Vagina (tissue), 2 donors: Measurements from ENCODE around the gene DPF3. TPM values are rescaled to one million over a fixed set of nuclear protein-coding genes. Genes with fewer than 3 reads are reported as not detected.

Source experiments
- DNase-seq, 2 donors: peaks; one replicate each; pipeline ENCODE4 v3.0.0-alpha.2; 2017; ENCODE audit errors: extremely low spot score in 2 of 2
- H3K27ac ChIP-seq: fragments of 200-600 bp; sonication (generic); one replicate; pipeline ENCODE4 v1.5.1; 2019
- H3K27me3 ChIP-seq: fragments of 200-600 bp; sonication (generic); one replicate; pipeline ENCODE4 v1.5.1; 2019
- H3K36me3 ChIP-seq, 2 donors: fragments of 200-600 bp; sonication (generic); one replicate each; pipeline ENCODE4 v1.5.1; 2017 to 2019
- H3K4me1 ChIP-seq: fragments of 200-600 bp; sonication (generic); one replicate; pipeline ENCODE4 v1.5.1; 2019
- H3K4me3 ChIP-seq, 2 donors: fragments of 200-600 bp; sonication (generic); 1 replicate in 1 of 2; 2 replicates in 1 of 2; pipeline ENCODE4 v1.5.1; 2016 to 2019
- H3K9me3 ChIP-seq: fragments of 200-600 bp; sonication (generic); one replicate; pipeline ENCODE4 v1.5.1; 2019
- CTCF ChIP-seq, 3 experiments: fragments of 450-650 bp in 2 of 3; fragments of 200-600 bp in 1 of 3; sonication (generic) in 1 of 3; IDR thresholded peaks; one replicate each; pipeline ENCODE4 v1.5.1; 2017 to 2019; ENCODE audit warnings: antibody characterized with exemption in 3 of 3, mild to moderate bottlenecking in 2 of 3, moderate library complexity in 2 of 3
- POLR2A ChIP-seq, 2 donors: fragments of 450-650 bp; IDR thresholded peaks; one replicate each; pipeline ENCODE4 v1.6.1; 2017; ENCODE audit warnings: antibody characterized with exemption in 2 of 2, mild to moderate bottlenecking in 2 of 2, moderate library complexity in 2 of 2
- POLR2AphosphoS5 ChIP-seq, 2 donors: sonication (generic); formaldehyde crosslinking; IDR thresholded peaks; one replicate each; pipeline ENCODE4 v1.9.0; 2017; ENCODE audit warnings: antibody characterized with exemption in 2 of 2, mild to moderate bottlenecking in 2 of 2, low read depth in 1 of 2; ENCODE audit not compliant: insufficient read depth in 1 of 2
- intact Hi-C: fragments of 100-400 bp; cut with DNase I; formaldehyde crosslinking; loops from one replicate; pipeline ENCODE4 v1.15.1; 2023
- total RNA-seq: library from RNA; depleted of rRNA; stranded (reverse); fragments of >200 nt; gene quantifications from one replicate; pipeline ENCODE4 v1.2.3, GENCODE V29; 2016

The DPF3 gene
- total RNA-seq, 1 donor from 2014 or later: not detected

- H3K4me3 ChIP-seq: no peak overlapping the region
- H3K9me3 ChIP-seq: no peaks in the 10 kb centered on the region
- H3K4me1 ChIP-seq: no peaks in the 10 kb centered on the region
- no peak for TF ChIP-seq POLR2AphosphoS5 (IDR thresholded peaks at IDR 0.05; ENCODE audit: insufficient read depth in 1 of 2, low read depth in 1 of 2)
- TF ChIP-seq POLR2A (IDR thresholded peaks at IDR 0.05): no peak
- no peak for TF ChIP-seq CTCF (IDR thresholded peaks at IDR 0.05)
- no peak overlapping the region for H3K27ac ChIP-seq
- no peaks in the 10 kb centered on the region for H3K36me3 ChIP-seq
- no peaks in the 10 kb centered on the region for H3K27me3 ChIP-seq
- DNase-seq: no peak
- intact Hi-C loops: no loop called here
Measured at GRCh38 chr14:72742838-72743195, 151.1 kb downstream of the DPF3 start.

- Histone ChIP-seq H3K27me3 (no peaks in the 10 kb centered on the region), H3K9me3 (no peaks in the 10 kb centered on the region), H3K27ac (no peak overlapping the region), H3K4me1 (no peaks in the 10 kb centered on the region), H3K4me3 (no peak overlapping the region), H3K36me3 (no peaks in the 10 kb centered on the region)
- intact Hi-C loops: no loop called here
- TF ChIP-seq CTCF (IDR thresholded peaks at IDR 0.05) (no peak), POLR2AphosphoS5 (IDR thresholded peaks at IDR 0.05; ENCODE audit: insufficient read depth in 1 of 2, low read depth in 1 of 2) (no peak), POLR2A (IDR thresholded peaks at IDR 0.05) (no peak)
- peak in 1 of 2 donors; percentile 67 for DNase-seq
Measured at GRCh38 chr14:72742118-72742837, 151.6 kb downstream of the DPF3 start.

GRCh38 chr14:72741826-72742117, 152.1 kb downstream of the DPF3 start:
- H3K9me3 ChIP-seq: no peaks in the 10 kb centered on the region
- peak; percentile 81 to 92 for DNase-seq
- no peak overlapping the region for H3K4me3 ChIP-seq
- H3K4me1 ChIP-seq: no peaks in the 10 kb centered on the region
- no peak overlapping the region for H3K27ac ChIP-seq
- intact Hi-C loops: no loop called here
- H3K27me3 ChIP-seq: no peaks in the 10 kb centered on the region
- no peaks in the 10 kb centered on the region for H3K36me3 ChIP-seq
- no peak for TF ChIP-seq POLR2AphosphoS5 (IDR thresholded peaks at IDR 0.05; ENCODE audit: insufficient read depth in 1 of 2, low read depth in 1 of 2)
- TF ChIP-seq POLR2A (IDR thresholded peaks at IDR 0.05): no peak
- TF ChIP-seq CTCF (IDR thresholded peaks at IDR 0.05): no peak

- DNase-seq: peak; percentile 56 to 90
- TF ChIP-seq POLR2A (IDR thresholded peaks at IDR 0.05) (no peak), POLR2AphosphoS5 (IDR thresholded peaks at IDR 0.05; ENCODE audit: insufficient read depth in 1 of 2, low read depth in 1 of 2) (no peak), CTCF (IDR thresholded peaks at IDR 0.05) (no peak)
- Histone ChIP-seq H3K36me3 (no peaks in the 10 kb centered on the region), H3K27ac (no peak overlapping the region), H3K4me3 (no peak overlapping the region), H3K27me3 (no peaks in the 10 kb centered on the region), H3K9me3 (no peaks in the 10 kb centered on the region), H3K4me1 (no peaks in the 10 kb centered on the region)
- intact Hi-C loops: no loop called here
Measured at GRCh38 chr14:72740966-72741825, 152.7 kb downstream of the DPF3 start.

GRCh38 chr14:72740504-72740961, 153.4 kb downstream of the DPF3 start:
- peak; percentile 70 to 72 for DNase-seq
- TF ChIP-seq POLR2A (IDR thresholded peaks at IDR 0.05) (no peak), CTCF (IDR thresholded peaks at IDR 0.05) (no peak), POLR2AphosphoS5 (IDR thresholded peaks at IDR 0.05; ENCODE audit: insufficient read depth in 1 of 2, low read depth in 1 of 2) (no peak)
- H3K4me3 ChIP-seq: no peak overlapping the region
- H3K36me3 ChIP-seq: no peaks in the 10 kb centered on the region
- no peaks in the 10 kb centered on the region for H3K9me3 ChIP-seq
- intact Hi-C loops: no loop called here
- no peaks in the 10 kb centered on the region for H3K4me1 ChIP-seq
- H3K27ac ChIP-seq: no peak overlapping the region
- H3K27me3 ChIP-seq: no peaks in the 10 kb centered on the region
